Neural progenitor cell (in vitro differentiated cells): Measurements from ENCODE around the gene LHB. TPM values are rescaled to one million over a fixed set of nuclear protein-coding genes. Genes with fewer than 3 reads are reported as not detected.
"Not testable (repeated sequence)": the region's sequence is repeated elsewhere in the genome, so short reads cannot be mapped to it uniquely, and the experiment has no call there.

ENCODE experiments used
- DNase-seq: peaks from one replicate; pipeline ENCODE4 v3.0.0-alpha.2; 2016; ENCODE audit warnings: low spot score
- H2AFZ ChIP-seq: fragments of 200-600 bp; sonication (generic); replicated peaks from 2 replicates; pipeline ENCODE4 v1.6.1; 2016; ENCODE audit warnings: antibody characterized with exemption
- H3F3A ChIP-seq: fragments of 200-600 bp; sonication (generic); 2 replicates; pipeline ENCODE4 v1.6.1; 2016; ENCODE audit warnings: antibody characterized with exemption, low read depth
- H3K27ac ChIP-seq: fragments of 200-600 bp; sonication (generic); 2 replicates; pipeline ENCODE4 v1.5.1; 2016; ENCODE audit warnings: mild to moderate bottlenecking
- H3K27me3 ChIP-seq: fragments of 200-600 bp; sonication (generic); 2 replicates; pipeline ENCODE4 v1.6.1; 2016; ENCODE audit warnings: mild to moderate bottlenecking, moderate library complexity
- H3K36me3 ChIP-seq: fragments of 200-600 bp; sonication (generic); 2 replicates; pipeline ENCODE4 v1.5.1; 2016
- H3K4me1 ChIP-seq: fragments of 200-600 bp; sonication (generic); 2 replicates; pipeline ENCODE4 v1.6.1; 2016; ENCODE audit warnings: mixed run types
- H3K4me2 ChIP-seq: fragments of 200-600 bp; sonication (generic); 2 replicates; pipeline ENCODE4 v1.6.1; 2016
- H3K4me3 ChIP-seq: fragments of 200-600 bp; sonication (generic); 2 replicates; pipeline ENCODE4 v1.5.1; 2016
- H3K79me2 ChIP-seq: fragments of 200-600 bp; sonication (generic); 2 replicates; pipeline ENCODE4 v1.6.1; 2016; ENCODE audit warnings: low read depth
- H3K9ac ChIP-seq: fragments of 200-600 bp; sonication (generic); 2 replicates; pipeline ENCODE4 v1.6.1; 2016
- H3K9me3 ChIP-seq: fragments of 200-600 bp; sonication (generic); 2 replicates; pipeline ENCODE4 v1.5.1; 2016; ENCODE audit warnings: low read depth
- H4K20me1 ChIP-seq: fragments of 200-600 bp; sonication (generic); 2 replicates; pipeline ENCODE4 v1.6.1; 2016; ENCODE audit warnings: low read depth
- H3K27ac Mint-ChIP-seq: 3 replicates; pipeline ENCODE4 v1.8.0; 2021; ENCODE audit warnings: mixed read lengths
- H3K27me3 Mint-ChIP-seq: 2 replicates; pipeline ENCODE4 v1.8.0; 2022; ENCODE audit warnings: low read depth, mild to moderate bottlenecking, inconsistent platforms, moderate library complexity, mixed read lengths; ENCODE audit not compliant: insufficient read depth
- H3K36me3 Mint-ChIP-seq: 3 replicates; pipeline ENCODE4 v1.8.0; 2021; ENCODE audit warnings: mixed read lengths
- H3K4me1 Mint-ChIP-seq: 3 replicates; pipeline ENCODE4 v1.8.0; 2021; ENCODE audit warnings: mixed read lengths
- H3K4me3 Mint-ChIP-seq: 3 replicates; pipeline ENCODE4 v1.8.0; 2021; ENCODE audit warnings: mild to moderate bottlenecking, moderate library complexity, mixed read lengths
- H3K9me3 Mint-ChIP-seq: 3 replicates; pipeline ENCODE4 v1.8.0; 2020; ENCODE audit warnings: mixed read lengths
- CTCF ChIP-seq: fragments of 200-600 bp; sonication (generic); IDR thresholded peaks from 2 replicates; pipeline ENCODE4 v1.5.1; 2017; ENCODE audit warnings: antibody characterized with exemption, mild to moderate bottlenecking
- EZH2 ChIP-seq: fragments of 200-600 bp; sonication (generic); IDR thresholded peaks from 2 replicates; pipeline ENCODE4 v1.6.1; 2017; ENCODE audit warnings: antibody characterized with exemption, mild to moderate bottlenecking, moderate library complexity
- EZH2phosphoT487 ChIP-seq: fragments of 200-600 bp; sonication (generic); IDR thresholded peaks from 2 replicates; pipeline ENCODE4 v1.6.1; 2017; ENCODE audit warnings: antibody characterized with exemption
- total RNA-seq: library from RNA; depleted of rRNA; stranded (reverse); fragments of >200 nt; gene quantifications from 2 replicates; pipeline ENCODE4 v1.2.3, GENCODE V29; 2015; ENCODE audit warnings: low replicate concordance

The LHB gene
- total RNA-seq, 1 donor from 2014 or later = not detected

GRCh38 chr19:49042666-49043065 lies 25.8 kb upstream of the LHB start:
- H2AFZ ChIP-seq, H3K36me3 ChIP-seq, H3K79me2 ChIP-seq, H3K4me1 Mint-ChIP-seq, DNase-seq, H3K4me2 ChIP-seq, H3K9me3 Mint-ChIP-seq, H3K4me3 Mint-ChIP-seq, H3K36me3 Mint-ChIP-seq, H3K4me1 ChIP-seq, H4K20me1 ChIP-seq, H3F3A ChIP-seq, H3K27ac Mint-ChIP-seq, H3K9ac ChIP-seq, H3K27ac ChIP-seq, H3K9me3 ChIP-seq, H3K27me3 Mint-ChIP-seq, H3K4me3 ChIP-seq, H3K27me3 ChIP-seq: not testable (repeated sequence)

- no peaks in the 10 kb centered on the region for H3K27me3 ChIP-seq
- H3K79me2 ChIP-seq = no peaks in the 10 kb centered on the region
- no peak overlapping the region for H3K4me2 ChIP-seq
- H3K36me3 Mint-ChIP-seq = no peaks in the 10 kb centered on the region
- H3K4me3 ChIP-seq = no peak overlapping the region
- no peaks in the 10 kb centered on the region for H3F3A ChIP-seq
- no peaks in the 10 kb centered on the region for H4K20me1 ChIP-seq
- H3K4me1 ChIP-seq = no peaks in the 10 kb centered on the region
- no peak overlapping the region for H3K27ac ChIP-seq
- DNase-seq = no peak
- H3K9me3 Mint-ChIP-seq = no peaks in the 10 kb centered on the region
- no peak overlapping the region for H3K27ac Mint-ChIP-seq
- H3K4me3 Mint-ChIP-seq = no peak overlapping the region
- H3K4me1 Mint-ChIP-seq = peaks cover 5% of the 10 kb centered on the region
- no peak overlapping the region for H3K9ac ChIP-seq
- peaks cover 8% of the 10 kb centered on the region for H3K27me3 Mint-ChIP-seq
- no peak overlapping the region for H2AFZ ChIP-seq
- no peak for TF ChIP-seq EZH2phosphoT487
- TF ChIP-seq CTCF = no peak
- TF ChIP-seq EZH2 = no peak
- no peaks in the 10 kb centered on the region for H3K36me3 ChIP-seq
- no peaks in the 10 kb centered on the region for H3K9me3 ChIP-seq
Measured at GRCh38 chr19:49042177-49042576, 25.3 kb upstream of the LHB start.

DNA sequence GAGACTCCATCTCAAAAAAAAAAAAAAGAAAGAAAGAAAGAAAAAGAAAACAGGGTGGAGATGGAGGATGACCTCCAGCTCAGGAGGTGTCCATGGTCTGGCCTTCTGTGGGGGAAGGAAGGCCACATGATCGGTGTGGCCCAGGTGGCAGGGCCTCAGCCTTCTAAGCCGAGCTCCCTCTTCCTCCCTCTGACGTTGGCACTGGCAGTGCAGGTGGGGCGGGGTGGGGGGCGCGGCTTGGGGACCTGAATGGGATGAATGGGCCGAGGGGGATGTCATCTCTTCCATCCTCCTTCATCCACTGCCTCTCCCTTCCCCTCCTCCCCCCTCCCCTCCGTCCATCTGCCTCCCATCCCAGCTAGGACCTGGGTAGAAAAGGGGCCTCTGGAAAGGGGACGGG lies 22.8 kb upstream of the LHB start:
- H4K20me1 ChIP-seq, H3K27me3 ChIP-seq, H3K36me3 ChIP-seq, H3K9ac ChIP-seq, H3K4me3 ChIP-seq, H3K4me1 ChIP-seq, H3K36me3 Mint-ChIP-seq, H3K27me3 Mint-ChIP-seq, H3F3A ChIP-seq, H3K9me3 Mint-ChIP-seq, H3K4me1 Mint-ChIP-seq, H2AFZ ChIP-seq, H3K79me2 ChIP-seq, H3K4me3 Mint-ChIP-seq, H3K4me2 ChIP-seq, H3K27ac ChIP-seq, H3K9me3 ChIP-seq, H3K27ac Mint-ChIP-seq, DNase-seq: not testable (repeated sequence)

GRCh38 chr19:49038557-49039276 lies 21.8 kb upstream of the LHB start:
- H3K27ac Mint-ChIP-seq, H3K4me1 Mint-ChIP-seq, H4K20me1 ChIP-seq, H3K9me3 Mint-ChIP-seq, H3K4me3 Mint-ChIP-seq, H3K4me1 ChIP-seq, H3K9me3 ChIP-seq, H3K27me3 ChIP-seq, H3K36me3 ChIP-seq, H3K4me3 ChIP-seq, H3K79me2 ChIP-seq, H3K36me3 Mint-ChIP-seq, H3K27ac ChIP-seq, DNase-seq, H3K27me3 Mint-ChIP-seq, H3F3A ChIP-seq, H3K9ac ChIP-seq, H2AFZ ChIP-seq, H3K4me2 ChIP-seq: not testable (repeated sequence)

GRCh38 chr19:49038111-49038510 lies 21.2 kb upstream of the LHB start:
- not testable (repeated sequence) for H3K36me3 Mint-ChIP-seq, H3K4me1 ChIP-seq, H3K9me3 Mint-ChIP-seq, H3K9ac ChIP-seq, H2AFZ ChIP-seq, H3K27ac Mint-ChIP-seq, H3K79me2 ChIP-seq, DNase-seq, H3K36me3 ChIP-seq, H3K9me3 ChIP-seq, H3F3A ChIP-seq, H3K27me3 ChIP-seq, H3K27me3 Mint-ChIP-seq, H4K20me1 ChIP-seq, H3K4me2 ChIP-seq, H3K4me1 Mint-ChIP-seq, H3K4me3 ChIP-seq, H3K27ac ChIP-seq, H3K4me3 Mint-ChIP-seq
